ENCODE measurements around the gene TOP3B. TPM values are rescaled to one million over a fixed set of nuclear protein-coding genes. Genes with fewer than 3 reads are reported as not detected.

TOP3B gene
- total and polyA plus RNA-seq, 9 of the 15 experiments (the other 6 are each of a cell fraction or from before 2014, with no cell fraction given), result 3.0 to 188 (median 112) TPM

GRCh38 chr22:21920341-21921183 is 62.0 kb downstream of the TOP3B start (continued):
- TF ChIP-seq BMI1 (IDR thresholded peaks at IDR 0.05; ENCODE audit: low read length), result no peak
- no peak for TF ChIP-seq CUX1 (CRISPR knock-in tag; IDR thresholded peaks at IDR 0.05)
- no peak for TF ChIP-seq ZBTB33 (CRISPR knock-in tag; IDR thresholded peaks at IDR 0.05)
- no peak for TF ChIP-seq TSHZ1 (CRISPR knock-in tag; IDR thresholded peaks at IDR 0.05)
- 0 out of 4 replicates have a peak, but pooled peaks of 1 of the 2 experiments have one; percentile 4 for TF ChIP-seq RAD21 (CRISPR knock-in tag; conservative IDR thresholded peaks at IDR 0.05 in 1 of 2, IDR thresholded peaks at IDR 0.05 in 1 of 2)
- no peak for TF ChIP-seq SOX6 (IDR thresholded peaks at IDR 0.05)
- no peak for TF ChIP-seq BCLAF1 (IDR thresholded peaks at IDR 0.05; ENCODE audit: borderline replicate concordance in 1 of 2, control insufficient read depth in 1 of 2, low read depth in 2 of 2, low read length in 1 of 2)
- TF ChIP-seq KLF13 (tag; IDR thresholded peaks at IDR 0.05; ENCODE audit: borderline replicate concordance, low read depth), result no peak
- TF ChIP-seq SPI1 (IDR thresholded peaks at IDR 0.05; ENCODE audit: borderline replicate concordance, low read depth, low read length), result no peak
- TF ChIP-seq MED1 (CRISPR knock-in tag; IDR thresholded peaks at IDR 0.05; ENCODE audit: borderline replicate concordance), result no peak
- TF ChIP-seq ZFP30 (CRISPR knock-in tag; IDR thresholded peaks at IDR 0.05; ENCODE audit: borderline replicate concordance), result 0 out of 2 replicates have a peak, but pooled peaks have one; percentile 38
